GM19455 (cell line): ENCODE results near the gene WDR90.
"Not testable (repeated sequence)": the region's sequence is repeated elsewhere in the genome, so short reads cannot be mapped to it uniquely, and the experiment has no call there.

Experiments
- ATAC-seq: cut with Tn5 transposase; IDR thresholded peaks from one replicate; pipeline ENCODE4 v1.9.1; 2021; ENCODE audit not compliant: unreplicated experiment

WDR90 gene

DNA sequence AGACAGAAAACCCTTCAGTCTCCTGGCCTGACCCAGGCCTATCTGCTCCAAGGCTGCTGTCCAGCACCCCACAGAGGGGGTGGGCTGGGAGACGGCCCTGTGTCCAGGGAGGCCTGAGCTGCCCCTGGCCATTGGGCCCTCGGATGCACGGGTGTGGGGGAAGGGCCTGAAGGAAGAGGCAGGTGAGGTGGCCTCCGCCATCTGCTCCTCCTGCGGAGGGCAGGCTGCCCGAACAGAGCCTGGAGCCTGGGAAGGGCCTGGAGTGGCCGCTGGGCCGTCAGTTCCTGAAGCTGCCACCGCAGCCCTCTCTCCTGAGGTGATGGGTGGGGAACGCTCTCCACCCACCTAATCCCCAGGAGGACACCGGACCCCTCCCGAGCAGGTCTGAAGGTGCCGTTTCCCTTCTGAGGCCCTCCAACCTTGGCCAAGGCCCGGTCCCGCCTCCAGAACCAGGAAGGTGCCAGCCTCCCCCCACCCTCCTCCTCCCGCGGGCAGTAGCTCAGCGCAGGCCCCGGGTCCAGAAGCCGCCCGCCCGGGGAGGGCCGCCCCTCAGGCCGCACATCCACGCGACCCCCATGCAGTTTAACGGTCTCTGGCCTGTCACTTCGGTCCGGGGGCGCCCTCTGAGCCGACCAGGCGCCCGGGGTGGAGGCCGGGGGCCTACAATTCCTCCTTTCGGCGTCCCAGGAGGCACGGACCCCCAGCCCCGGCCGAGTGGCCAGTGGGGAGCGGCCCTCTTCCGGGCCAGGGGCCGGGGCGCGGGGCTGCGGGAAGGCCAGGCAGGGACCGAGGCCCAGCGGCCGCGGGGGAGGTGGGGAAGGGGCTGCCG, 55.6 kb downstream of the WDR90 start:
- no peak for ATAC-seq

GRCh38 chr16:705431-706188, 56.4 kb downstream of the WDR90 start, which contains the start of gene FBXL16:
Gene FBXL16, minus strand, starts transcription at chr16:705801. Its CDS starts 8,396 bp downstream, at chr16:697405.
- ATAC-seq, result no peak

- no peak for ATAC-seq
These were observed 57.3 kb downstream of the WDR90 start for GRCh38 chr16:706189-707061.

DNA sequence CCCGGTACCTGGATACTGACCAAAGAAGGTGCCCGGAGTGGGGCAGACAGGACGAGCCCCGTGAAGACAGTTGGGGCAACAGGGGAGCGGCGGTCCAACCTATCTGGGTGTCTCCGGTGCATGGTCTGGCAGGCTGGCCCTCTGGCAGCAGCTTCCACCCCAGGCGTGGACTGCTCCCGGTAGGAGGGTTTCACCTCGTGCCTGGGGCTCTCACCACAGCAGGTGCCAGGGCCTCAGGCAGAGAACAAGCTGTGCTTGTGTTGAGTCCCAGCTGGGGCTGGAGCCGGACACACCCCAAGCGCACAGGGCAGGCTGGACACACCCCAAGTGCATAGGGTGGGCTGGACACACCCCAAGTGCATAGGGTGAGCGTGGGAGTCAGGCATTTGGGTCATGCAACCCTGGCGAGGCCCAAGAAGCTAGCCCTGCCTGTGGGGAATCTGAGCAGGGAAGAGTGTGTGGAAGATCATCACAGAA, 57.9 kb downstream of the WDR90 start:
- no peak for ATAC-seq

DNA sequence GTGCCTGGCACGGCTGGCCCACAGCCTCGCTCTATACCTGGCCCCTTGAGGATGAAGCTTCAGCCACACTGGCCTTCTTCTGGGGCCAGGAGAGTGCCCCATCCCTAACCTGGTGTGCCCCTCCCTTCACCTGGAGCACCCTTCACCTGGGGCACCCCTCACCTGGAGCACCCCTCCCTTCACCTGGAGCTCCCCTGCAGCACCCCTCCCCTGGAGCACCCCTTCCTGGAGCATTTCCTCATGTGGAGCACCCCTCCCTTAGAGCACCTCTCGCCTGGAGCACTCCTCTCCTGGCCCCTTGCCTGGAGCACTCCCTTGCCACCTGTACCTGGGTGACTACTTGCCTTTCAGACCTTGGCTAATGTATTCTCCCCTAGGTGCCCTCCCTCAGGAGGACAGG, 58.9 kb downstream of the WDR90 start:
- ATAC-seq, result no peak

- ATAC-seq, result no peak
These were observed 59.8 kb downstream of the WDR90 start for GRCh38 chr16:708959-709358.

GRCh38 chr16:709566-710499, 60.7 kb downstream of the WDR90 start:
- no peak for ATAC-seq

GRCh38 chr16:710500-711075, 61.4 kb downstream of the WDR90 start:
- ATAC-seq, result no peak

DNA sequence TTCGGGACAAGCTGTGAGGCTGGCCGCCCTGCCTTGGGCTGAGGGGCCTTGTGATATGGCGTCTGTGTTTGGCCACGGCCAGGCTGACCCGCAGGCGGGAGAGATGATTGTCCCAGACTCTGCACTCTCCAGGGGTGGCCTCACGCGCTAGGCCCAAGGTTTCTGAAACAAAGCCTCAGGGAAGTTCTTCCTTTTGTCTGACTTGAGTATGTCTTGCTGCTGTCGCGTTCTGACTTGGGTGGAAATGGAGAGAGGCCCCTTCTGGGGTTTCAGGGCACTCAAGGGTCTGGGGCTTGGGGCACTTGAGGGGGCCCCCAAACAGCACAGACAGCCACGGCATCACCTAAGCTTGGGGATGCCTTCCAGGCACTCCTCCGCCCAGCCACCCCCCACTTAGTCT, 61.9 kb downstream of the WDR90 start:
- ATAC-seq, result no peak

DNA sequence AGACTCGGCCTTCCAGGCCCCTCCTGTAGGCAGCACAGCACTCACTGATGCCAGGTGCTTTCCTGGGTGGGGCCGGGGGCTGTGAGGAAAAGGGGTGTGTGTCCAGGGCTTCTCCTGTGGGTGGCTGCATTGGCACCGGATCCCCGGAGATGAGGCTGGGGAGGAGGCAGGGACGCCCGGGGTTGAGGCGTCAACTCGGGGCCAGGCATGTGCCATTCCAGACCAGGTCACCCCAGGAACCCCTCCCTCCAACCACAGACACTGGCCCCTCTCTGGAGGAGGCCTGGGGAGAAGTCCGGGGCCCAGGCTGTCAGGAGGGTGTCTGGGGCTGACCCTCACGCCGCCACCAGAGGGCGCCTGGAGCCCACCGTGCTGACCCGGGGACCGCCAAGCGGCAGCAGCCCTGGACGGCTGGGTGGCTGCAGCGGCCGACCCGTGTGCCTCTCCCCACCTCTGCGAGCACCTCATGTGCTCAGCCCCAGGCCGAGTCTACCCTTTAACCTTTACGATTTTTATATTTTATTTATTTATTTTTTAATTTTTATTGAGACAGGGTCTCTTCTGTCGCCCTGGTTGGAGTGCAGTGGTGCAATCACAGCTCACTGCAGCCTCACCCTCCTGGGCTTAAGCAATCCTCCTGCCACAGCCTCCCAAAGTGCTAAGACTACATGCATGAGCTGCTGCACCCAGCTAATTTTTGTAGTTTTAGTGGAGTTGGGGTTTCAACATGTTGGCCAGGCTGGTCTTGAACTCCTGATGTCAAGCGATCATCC, 62.6 kb downstream of the WDR90 start:
- no peak for ATAC-seq

DNA sequence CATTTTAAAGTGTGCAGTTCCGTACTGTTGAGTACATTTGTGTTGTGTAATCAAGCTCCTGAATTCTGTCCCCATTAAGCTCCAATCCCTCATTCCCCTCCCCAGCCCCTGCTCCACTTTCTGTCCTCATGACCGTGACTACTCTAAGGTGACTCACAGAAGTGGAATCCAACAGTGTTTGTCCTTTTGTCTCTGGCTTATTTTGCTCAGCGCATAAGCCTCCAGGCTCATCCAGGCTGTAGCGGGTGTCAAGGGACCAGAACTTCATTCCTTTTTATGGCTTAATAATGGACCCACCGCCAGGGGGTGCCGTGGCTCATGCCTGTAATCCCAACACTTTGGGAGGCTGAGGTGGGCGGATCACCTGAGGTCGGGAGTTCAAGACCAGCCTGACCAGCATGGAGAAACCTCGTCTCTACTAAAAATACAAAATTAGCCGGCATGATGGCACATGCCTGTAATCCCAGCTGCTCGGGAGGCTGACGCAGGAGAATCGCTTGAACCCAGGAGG, 63.6 kb downstream of the WDR90 start:
- ATAC-seq, result not testable (repeated sequence)

DNA sequence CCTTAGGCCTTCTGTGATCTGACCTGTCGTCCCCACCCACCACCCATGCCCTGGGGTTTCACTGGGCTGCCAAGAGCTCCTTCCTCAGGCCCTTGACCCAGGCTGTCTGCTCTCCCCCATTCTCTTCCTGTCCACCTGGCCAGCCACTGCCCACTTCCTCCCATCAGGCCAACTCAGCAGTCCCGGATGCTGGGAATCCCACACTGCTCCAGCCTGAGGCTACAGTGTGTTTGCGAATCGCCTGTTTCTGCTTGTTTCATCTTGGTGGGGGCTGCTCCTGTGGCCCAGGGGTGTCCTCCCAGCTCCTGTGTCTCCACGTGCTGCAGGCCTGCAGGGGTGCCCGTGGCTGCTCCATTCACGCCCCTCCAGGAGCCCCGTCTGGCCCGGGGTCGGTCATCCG, 64.9 kb downstream of the WDR90 start:
- no peak for ATAC-seq

DNA sequence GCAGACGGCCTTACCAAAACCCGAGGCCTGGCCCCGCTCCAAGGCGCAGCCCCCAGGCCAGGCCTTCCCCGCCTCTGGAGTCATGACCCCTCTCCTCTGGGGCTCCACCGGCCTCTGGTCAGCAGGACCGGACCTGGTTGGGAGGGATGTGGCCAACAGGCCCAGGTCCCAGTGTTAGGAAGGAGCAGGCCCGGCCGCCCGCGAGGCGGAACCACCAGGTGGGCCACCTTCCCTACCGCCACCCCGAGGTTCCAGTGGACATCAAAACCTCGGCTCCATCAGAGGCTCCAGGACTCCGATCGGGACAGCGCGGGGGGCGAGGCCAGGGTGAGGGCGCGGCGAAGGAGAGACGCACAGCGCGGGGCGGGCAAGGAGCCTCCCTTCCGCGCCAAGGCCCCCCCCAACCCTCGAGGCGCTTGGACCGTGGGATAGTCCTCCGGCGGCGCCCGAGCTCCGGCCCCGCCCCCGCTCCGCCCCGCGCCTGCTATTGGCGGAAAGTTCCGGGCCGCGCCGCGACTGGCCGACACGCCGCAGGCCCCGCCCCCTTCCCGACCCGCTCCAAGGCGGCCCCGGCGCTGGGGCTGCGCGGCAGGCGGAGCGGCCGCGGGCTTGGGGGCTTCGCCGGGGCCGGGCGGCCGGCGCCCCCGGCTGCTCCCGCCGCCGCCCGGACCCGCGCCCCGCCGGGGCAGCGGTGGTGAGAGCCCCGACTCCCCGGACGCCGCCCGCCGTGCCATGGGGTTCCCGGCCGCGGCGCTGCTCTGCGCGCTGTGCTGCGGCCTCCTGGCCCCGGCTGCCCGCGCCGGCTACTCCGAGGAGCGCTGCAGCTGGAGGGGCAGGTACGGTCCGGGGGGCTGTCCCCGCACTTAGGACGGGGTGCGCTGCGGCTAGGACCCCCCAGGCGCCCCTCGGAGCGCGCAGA, 65.7 kb downstream of the WDR90 start, which contains the start of gene METRN:
Gene METRN, plus strand, starts transcription at position 561 of the 919 bp plus-strand sequence. Its CDS starts 172 bp downstream, at position 733.
- ATAC-seq, result no peak

GRCh38 chr16:715477-716199, 66.5 kb downstream of the WDR90 start:
- no peak for ATAC-seq

GRCh38 chr16:716200-716568, 67.0 kb downstream of the WDR90 start:
- no peak for ATAC-seq

DNA sequence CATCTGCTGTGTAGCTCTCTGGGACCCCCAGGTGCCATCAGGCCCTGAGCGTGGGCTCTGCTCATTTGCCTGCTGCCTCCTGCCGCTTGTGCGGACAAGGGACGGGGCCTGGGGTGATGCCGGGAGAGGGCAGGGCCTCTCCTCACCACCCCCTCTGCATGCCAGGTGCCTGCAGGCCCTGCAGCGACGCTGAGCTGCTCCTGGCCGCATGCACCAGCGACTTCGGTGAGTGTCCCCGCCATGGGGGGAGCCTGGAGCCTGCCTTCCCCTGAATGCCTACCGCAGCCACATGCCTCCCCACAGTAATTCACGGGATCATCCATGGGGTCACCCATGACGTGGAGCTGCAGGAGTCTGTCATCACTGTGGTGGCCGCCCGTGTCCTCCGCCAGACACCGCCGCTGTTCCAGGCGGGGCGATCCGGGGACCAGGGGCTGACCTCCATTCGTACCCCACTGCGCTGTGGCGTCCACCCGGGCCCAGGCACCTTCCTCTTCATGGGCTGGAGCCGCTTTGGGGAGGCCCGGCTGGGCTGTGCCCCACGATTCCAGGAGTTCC, 67.7 kb downstream of the WDR90 start:
- ATAC-seq, result no peak
